HG02852 (cell line): Measurements from ENCODE around the gene CFP.
"Not testable (repeated sequence)": the region's sequence is repeated elsewhere in the genome, so short reads cannot be mapped to it uniquely, and the experiment has no call there.

Source experiments
- ATAC-seq: cut with Tn5 transposase; IDR thresholded peaks from one replicate; pipeline ENCODE4 v1.9.1; 2021; ENCODE audit warnings: mild to moderate bottlenecking, moderate library complexity; ENCODE audit not compliant: unreplicated experiment

CFP gene

GRCh38 chrX:47629419-47630200 is at the start of gene CFP:
TSS of gene CFP (minus strand) at chrX:47629930. CDS start at chrX:47629844, 86 bp downstream.
- no peak for ATAC-seq

- not testable (repeated sequence) for ATAC-seq
Observed at GRCh38 chrX:47675959-47676859, 46.5 kb upstream of the CFP start.

- ATAC-seq, result no peak
Observed at GRCh38 chrX:47674776-47675175, 45.0 kb upstream of the CFP start.

- ATAC-seq, result not testable (repeated sequence)
Observed at GRCh38 chrX:47665797-47666196, 36.1 kb upstream of the CFP start.

- no peak for ATAC-seq
Observed at GRCh38 chrX:47664737-47665136, 35.0 kb upstream of the CFP start.

- no peak for ATAC-seq
Observed at GRCh38 chrX:47662144-47662657, 32.5 kb upstream of the CFP start.

- no peak for ATAC-seq
Observed at GRCh38 chrX:47661539-47661938, 31.8 kb upstream of the CFP start.

- ATAC-seq, result no peak
Observed at GRCh38 chrX:47659421-47659726, 29.6 kb upstream of the CFP start.

GRCh38 chrX:47658684-47659420 is 29.1 kb upstream of the CFP start, which contains the start of gene UXT:
TSS of gene UXT (minus strand) at chrX:47659180. CDS start at chrX:47658927, 253 bp downstream.
- peak; percentile 78 for ATAC-seq

GRCh38 chrX:47658301-47658683 is 28.6 kb upstream of the CFP start:
- no peak for ATAC-seq

GRCh38 chrX:47651043-47651905 is 21.5 kb upstream of the CFP start:
- ATAC-seq, result no peak

- ATAC-seq, result peak; percentile 91
Observed at GRCh38 chrX:47650164-47651042, 20.7 kb upstream of the CFP start, which contains the start of gene ELK1. TSS of gene ELK1 (minus strand) at chrX:47650563. CDS start at chrX:47641441, 9,122 bp downstream.

GRCh38 chrX:47649781-47650163 is 20.0 kb upstream of the CFP start:
- ATAC-seq, result no peak

GRCh38 chrX:47649271-47649670 is 19.5 kb upstream of the CFP start:
- ATAC-seq, result no peak

- no peak for ATAC-seq
Observed at GRCh38 chrX:47648376-47648775, 18.6 kb upstream of the CFP start.

- ATAC-seq, result no peak
Observed at GRCh38 chrX:47646636-47647035, 16.9 kb upstream of the CFP start.

- ATAC-seq, result no peak
Observed at GRCh38 chrX:47645530-47645929, 15.8 kb upstream of the CFP start.

GRCh38 chrX:47644557-47645091 is 14.9 kb upstream of the CFP start:
- no peak for ATAC-seq

GRCh38 chrX:47643926-47644325 is 14.2 kb upstream of the CFP start:
- no peak for ATAC-seq
